Stomach (tissue), 9 donors: ENCODE data around the gene FAM240B. TPM values are rescaled to one million over a fixed set of nuclear protein-coding genes. Genes with fewer than 3 reads are reported as not detected.

Source experiments
- DNase-seq, 2 donors: peaks; one replicate each; pipeline versions ENCODE4 v3.0.0 to v3.0.0-alpha.2; 2013 to 2019
- H3K27ac ChIP-seq, 5 donors: fragments of 200-600 bp in 4 of 5; sonication (generic) in 4 of 5; one replicate each; pipeline ENCODE4 v1.5.1; 2013 to 2019; ENCODE audit warnings: mild to moderate bottlenecking in 1 of 5, moderate library complexity in 1 of 5
- H3K27me3 ChIP-seq, 3 donors: fragments of 200-600 bp; sonication (generic); one replicate each; pipeline ENCODE4 v1.5.1; 2017 to 2019; ENCODE audit warnings: mixed run types in 1 of 3
- H3K36me3 ChIP-seq, 4 donors: fragments of 200-600 bp; sonication (generic); 1 replicate in 3 of 4; 2 replicates in 1 of 4; pipeline ENCODE4 v1.5.1; 2016 to 2019
- H3K4me1 ChIP-seq, 4 donors: fragments of 200-600 bp; sonication (generic); one replicate each; pipeline ENCODE4 v1.5.1; 2016 to 2019
- H3K4me3 ChIP-seq, 4 donors: fragments of 200-600 bp; sonication (generic) in 3 of 4; one replicate each; pipeline ENCODE4 v1.5.1; 2016 to 2019; ENCODE audit warnings: mild to moderate bottlenecking in 1 of 4
- H3K9me3 ChIP-seq, 4 donors: fragments of 200-600 bp; sonication (generic); one replicate each; pipeline ENCODE4 v1.5.1; 2016 to 2019
- EP300 ChIP-seq: sonication (generic); formaldehyde crosslinking; IDR thresholded peaks from one replicate; pipeline ENCODE4 v1.6.1; 2017; ENCODE audit warnings: antibody characterized with exemption
- POLR2A ChIP-seq, 4 donors: fragments of 450-650 bp; IDR thresholded peaks; one replicate each; pipeline ENCODE4 v1.6.1; 2016; ENCODE audit warnings: antibody characterized with exemption in 4 of 4, control low read depth in 2 of 4, mild to moderate bottlenecking in 1 of 4, moderate library complexity in 1 of 4
- POLR2AphosphoS5 ChIP-seq, 3 donors: sonication (generic); formaldehyde crosslinking; IDR thresholded peaks; one replicate each; pipeline ENCODE4 v1.6.1; 2016; ENCODE audit warnings: antibody characterized with exemption in 3 of 3
- WGBS, 5 donors: extraction: QIAGEN DNeasy Blood & Tissue Kit in 3 of 5; methylation state at CpG; one replicate each; pipeline versions ENCODE4 v1.1.5 to v1.1.7; 2013 to 2018; 5-methylcytosine and 5-hydroxymethylcytosine counted together
- intact Hi-C: fragments of 100-400 bp; cut with DNase I; formaldehyde crosslinking; loops from one replicate; pipeline ENCODE4 v1.15.1; 2023; ENCODE audit warnings: low total_unique reads
- polyA plus RNA-seq, 3 donors: library from polyadenylated mRNA; stranded (reverse); fragments of 200-250 nt; gene quantifications; one replicate each; pipeline ENCODE4 v1.2.3, GENCODE V29; 2013
- total RNA-seq, 5 donors: library from RNA; depleted of rRNA; stranded (reverse); fragments of >200 nt; gene quantifications; one replicate each; pipeline versions ENCODE4 v1.1.0 to v1.2.3, GENCODE V29; 2014 to 2016
- TF ChIP-seq, protein P1 (sequence below), 7 experiments: fragments of 450-650 bp in 4 of 7; fragments of 200-600 bp in 3 of 7; sonication (generic) in 3 of 7; IDR thresholded peaks; one replicate each; pipeline ENCODE4 v1.5.1; 2016 to 2019; ENCODE audit warnings: antibody characterized with exemption in 7 of 7, control low read depth in 2 of 7, mild to moderate bottlenecking in 1 of 7
- donor health status: healthy with polysubstance abuse.
- donor health status: Bipolar disorder and iron deficiency.
- donor health status: healthy.

The FAM240B gene
- total and polyA plus RNA-seq, 8 donors = not detected

- Histone ChIP-seq H3K9me3 (no peaks in the 10 kb centered on the region), H3K27ac (no peak overlapping the region), H3K4me1 (no peaks in the 10 kb centered on the region), H3K27me3 (peaks cover 0 to 2% (median 0%) of the 10 kb centered on the region in 3 donors), H3K36me3 (no peaks in the 10 kb centered on the region), H3K4me3 (no peak overlapping the region)
- TF ChIP-seq POLR2AphosphoS5 (IDR thresholded peaks at IDR 0.05) (peak in 1 of 3 donors; percentile 12), EP300 (no peak), POLR2A (IDR thresholded peaks at IDR 0.05) (no peak)
- TF ChIP-seq, protein P1, sequence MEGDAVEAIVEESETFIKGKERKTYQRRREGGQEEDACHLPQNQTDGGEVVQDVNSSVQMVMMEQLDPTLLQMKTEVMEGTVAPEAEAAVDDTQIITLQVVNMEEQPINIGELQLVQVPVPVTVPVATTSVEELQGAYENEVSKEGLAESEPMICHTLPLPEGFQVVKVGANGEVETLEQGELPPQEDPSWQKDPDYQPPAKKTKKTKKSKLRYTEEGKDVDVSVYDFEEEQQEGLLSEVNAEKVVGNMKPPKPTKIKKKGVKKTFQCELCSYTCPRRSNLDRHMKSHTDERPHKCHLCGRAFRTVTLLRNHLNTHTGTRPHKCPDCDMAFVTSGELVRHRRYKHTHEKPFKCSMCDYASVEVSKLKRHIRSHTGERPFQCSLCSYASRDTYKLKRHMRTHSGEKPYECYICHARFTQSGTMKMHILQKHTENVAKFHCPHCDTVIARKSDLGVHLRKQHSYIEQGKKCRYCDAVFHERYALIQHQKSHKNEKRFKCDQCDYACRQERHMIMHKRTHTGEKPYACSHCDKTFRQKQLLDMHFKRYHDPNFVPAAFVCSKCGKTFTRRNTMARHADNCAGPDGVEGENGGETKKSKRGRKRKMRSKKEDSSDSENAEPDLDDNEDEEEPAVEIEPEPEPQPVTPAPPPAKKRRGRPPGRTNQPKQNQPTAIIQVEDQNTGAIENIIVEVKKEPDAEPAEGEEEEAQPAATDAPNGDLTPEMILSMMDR (IDR thresholded peaks at IDR 0.05) = no peak
- DNase-seq = no peak
- WGBS, 5 donors = 60 to 73% (median 65%) methylated on average over 5 of the region's 5 CpGs
- intact Hi-C loops = no loop called here
These were observed 6.5 kb downstream of the FAM240B start for GRCh38 chr9:38713426-38713825.

- no peaks in the 10 kb centered on the region for H3K36me3 ChIP-seq
- H3K27me3 ChIP-seq = peaks cover 0 to 13% (median 0%) of the 10 kb centered on the region in 3 donors
- no peak overlapping the region for H3K27ac ChIP-seq
- no peaks in the 10 kb centered on the region for H3K4me1 ChIP-seq
- intact Hi-C loops = no loop called here
- H3K9me3 ChIP-seq = no peaks in the 10 kb centered on the region
- TF ChIP-seq POLR2A (IDR thresholded peaks at IDR 0.05) (no peak), POLR2AphosphoS5 (IDR thresholded peaks at IDR 0.05) (no peak), EP300 (no peak)
- TF ChIP-seq, protein P1 (IDR thresholded peaks at IDR 0.05) = no peak
- DNase-seq = no peak
- WGBS, 5 donors = 24 to 46% (median 38%) methylated on average over 3 of the region's 3 CpGs
- no peak overlapping the region for H3K4me3 ChIP-seq
These were observed 11.2 kb downstream of the FAM240B start for GRCh38 chr9:38708759-38709158.

DNA sequence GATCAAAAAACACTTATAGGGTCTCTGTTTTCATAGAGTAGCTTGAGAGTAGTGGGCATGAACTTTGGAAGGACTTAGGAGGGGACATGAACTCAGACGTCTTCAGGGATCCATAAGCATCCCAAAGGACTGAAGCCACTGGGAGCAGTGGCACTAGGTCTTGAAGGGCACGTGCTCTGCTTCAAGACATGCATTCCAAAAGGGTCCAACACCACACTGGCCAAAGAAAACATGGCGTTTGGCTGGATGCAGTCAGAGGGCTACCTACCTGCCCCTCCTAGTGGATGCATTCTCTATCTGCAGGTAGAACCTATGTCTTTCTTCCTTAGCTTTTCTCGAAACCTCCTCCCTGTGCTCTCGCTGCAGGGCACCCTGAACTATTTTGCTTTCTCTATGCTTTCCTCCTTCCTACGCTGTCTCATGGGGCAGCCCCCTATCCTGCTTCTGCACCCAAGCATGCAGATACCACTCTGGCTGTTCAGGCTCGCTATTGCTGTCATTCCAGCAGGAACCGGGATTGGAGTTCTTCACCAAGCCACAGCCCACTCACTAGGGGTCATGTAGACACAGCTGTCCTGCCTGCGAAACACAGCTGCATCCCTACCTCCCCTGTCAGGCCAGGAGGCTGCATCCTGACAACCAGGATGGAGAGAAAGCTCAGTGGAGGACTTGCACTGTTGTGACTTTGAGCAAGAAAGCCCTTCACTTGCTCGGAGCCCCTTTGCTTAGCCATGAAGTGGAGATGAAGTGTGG lies 11.9 kb downstream of the FAM240B start:
- no peaks in the 10 kb centered on the region for H3K9me3 ChIP-seq
- intact Hi-C loops = no loop called here

GRCh38 chr9:38706493-38706892 lies 13.4 kb downstream of the FAM240B start:
- TF ChIP-seq EP300 (no peak), POLR2A (IDR thresholded peaks at IDR 0.05) (no peak)
- WGBS, 5 donors = 54 to 68% (median 61%) methylated on average over 7 of the region's 7 CpGs
- Histone ChIP-seq H3K4me3 (no peak overlapping the region), H3K9me3 (no peaks in the 10 kb centered on the region), H3K27me3 (peaks cover 0 to 13% (median 0%) of the 10 kb centered on the region in 3 donors), H3K27ac (no peak overlapping the region), H3K4me1 (no peaks in the 10 kb centered on the region), H3K36me3 (no peaks in the 10 kb centered on the region)
- intact Hi-C loops = no loop called here
- no peak for DNase-seq

More for the DNA sequence above, 11.9 kb downstream of the FAM240B start:
- no peak for DNase-seq
- no peak overlapping the region for H3K27ac ChIP-seq
- WGBS, 5 donors = 53 to 62% (median 57%) methylated on average over 10 of the region's 10 CpGs
- peaks cover 0 to 13% (median 0%) of the 10 kb centered on the region in 3 donors for H3K27me3 ChIP-seq
- TF ChIP-seq, protein P1 (IDR thresholded peaks at IDR 0.05) = peak in 3 of 7 experiments; percentile 7 to 14 (median 9)
- no peak for TF ChIP-seq POLR2AphosphoS5 (IDR thresholded peaks at IDR 0.05)
- H3K36me3 ChIP-seq = no peaks in the 10 kb centered on the region
- no peak overlapping the region for H3K4me3 ChIP-seq
- no peaks in the 10 kb centered on the region for H3K4me1 ChIP-seq

GRCh38 chr9:38705917-38706316 lies 14.0 kb downstream of the FAM240B start:
- H3K9me3 ChIP-seq = no peaks in the 10 kb centered on the region
- no peaks in the 10 kb centered on the region for H3K4me1 ChIP-seq
- H3K27me3 ChIP-seq = peaks cover 0 to 13% (median 0%) of the 10 kb centered on the region in 3 donors
- no peak for DNase-seq
- WGBS, 5 donors = 74 to 85% (median 80%) methylated on average over 6 of the region's 6 CpGs
- no peak overlapping the region for H3K27ac ChIP-seq
- H3K36me3 ChIP-seq = no peaks in the 10 kb centered on the region
- intact Hi-C loops = no loop called here
- H3K4me3 ChIP-seq = no peak overlapping the region
- TF ChIP-seq POLR2AphosphoS5 (IDR thresholded peaks at IDR 0.05) (no peak), POLR2A (IDR thresholded peaks at IDR 0.05) (no peak), EP300 (no peak)
- TF ChIP-seq, protein P1 (IDR thresholded peaks at IDR 0.05) = no peak
